BLaER1 (cell line): ENCODE results near the gene CAMK2A.
A peak's percentile ranks its signal among the peaks of the same experiment; 100 is the strongest.

Experiments
- H3K27ac ChIP-seq: shearing (Covaris generic); formaldehyde crosslinking; 2 replicates; pipeline ENCODE4 v1.8.1; 2022
- H3K27me3 ChIP-seq: shearing (Covaris generic); formaldehyde crosslinking; 2 replicates; pipeline ENCODE4 v1.8.1; 2022
- H3K36me3 ChIP-seq: shearing (Covaris generic); formaldehyde crosslinking; 2 replicates; pipeline ENCODE4 v1.8.1; 2022
- H3K4me1 ChIP-seq: shearing (Covaris generic); formaldehyde crosslinking; 2 replicates; pipeline ENCODE4 v1.8.1; 2022
- H3K4me2 ChIP-seq: shearing (Covaris generic); formaldehyde crosslinking; 2 replicates; pipeline ENCODE4 v1.8.1; 2022
- H3K4me3 ChIP-seq: shearing (Covaris generic); formaldehyde crosslinking; 2 replicates; pipeline ENCODE4 v1.8.1; 2022
- H3K9ac ChIP-seq: shearing (Covaris generic); formaldehyde crosslinking; 2 replicates; pipeline ENCODE4 v1.8.1; 2022
- H3K9me3 ChIP-seq: shearing (Covaris generic); formaldehyde crosslinking; 2 replicates; pipeline ENCODE4 v1.8.1; 2022
- H4K20me1 ChIP-seq: shearing (Covaris generic); formaldehyde crosslinking; 2 replicates; pipeline ENCODE4 v1.8.1; 2022
- Cebpa-rat ChIP-seq: shearing (Covaris generic); IDR thresholded peaks from 2 replicates; pipeline ENCODE4 v1.8.1; 2022

CAMK2A gene

DNA sequence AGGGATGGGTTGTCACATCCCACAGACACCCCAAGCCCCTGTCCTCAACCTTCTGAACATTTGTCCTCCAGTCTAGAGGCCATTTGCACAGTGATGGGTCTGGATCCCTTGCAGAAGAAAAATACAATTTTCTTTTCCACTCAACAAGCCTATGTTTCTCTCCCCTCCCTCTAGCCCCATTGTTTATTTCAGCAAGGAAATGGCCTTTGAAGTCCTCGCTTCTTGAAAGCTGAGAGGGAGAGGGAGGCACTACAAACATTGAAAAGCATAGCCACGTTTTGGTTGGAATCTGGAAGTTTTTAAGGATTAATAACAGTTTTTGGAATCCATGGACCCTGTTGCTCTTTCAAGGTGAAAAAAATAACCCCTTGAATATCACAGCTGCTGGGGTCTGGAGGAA lies 37.1 kb upstream of the CAMK2A start:
- TF ChIP-seq Cebpa-rat = no peak
- no peak overlapping the region for H3K4me2 ChIP-seq
- H3K9me3 ChIP-seq = no peaks in the 10 kb centered on the region
- no peak overlapping the region for H3K27ac ChIP-seq
- H3K4me3 ChIP-seq = no peak overlapping the region
- peaks cover 29% of the 10 kb centered on the region for H3K4me1 ChIP-seq
- H4K20me1 ChIP-seq = no peaks in the 10 kb centered on the region
- H3K27me3 ChIP-seq = no peaks in the 10 kb centered on the region
- H3K36me3 ChIP-seq = no peaks in the 10 kb centered on the region
- H3K9ac ChIP-seq = no peak overlapping the region

DNA sequence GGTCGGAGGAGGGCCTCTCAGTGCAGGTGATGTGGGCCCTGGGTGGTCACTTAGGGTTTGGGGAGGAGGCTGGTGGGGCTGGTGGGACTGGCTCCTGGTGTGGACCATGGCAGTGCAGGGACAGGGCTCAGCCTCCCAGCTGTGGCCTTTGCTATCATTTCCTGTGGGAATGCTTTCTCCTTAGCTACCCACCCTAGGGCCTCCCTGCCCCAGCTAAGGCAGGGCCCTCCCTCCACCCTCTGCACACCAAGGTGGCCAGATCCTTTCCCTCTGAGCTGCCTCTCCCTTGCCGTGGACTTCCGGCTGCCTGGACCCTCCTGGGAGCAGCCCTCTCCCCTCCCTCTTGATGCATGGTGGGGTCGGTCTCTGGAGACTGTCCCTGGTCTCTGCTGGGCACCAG lies 35.9 kb upstream of the CAMK2A start:
- Histone ChIP-seq H3K36me3 (no peaks in the 10 kb centered on the region), H4K20me1 (no peaks in the 10 kb centered on the region), H3K4me3 (no peak overlapping the region), H3K9ac (no peak overlapping the region), H3K4me1 (peaks cover 23% of the 10 kb centered on the region), H3K27ac (no peak overlapping the region), H3K27me3 (no peaks in the 10 kb centered on the region), H3K9me3 (no peaks in the 10 kb centered on the region), H3K4me2 (no peak overlapping the region)
- no peak for TF ChIP-seq Cebpa-rat

DNA sequence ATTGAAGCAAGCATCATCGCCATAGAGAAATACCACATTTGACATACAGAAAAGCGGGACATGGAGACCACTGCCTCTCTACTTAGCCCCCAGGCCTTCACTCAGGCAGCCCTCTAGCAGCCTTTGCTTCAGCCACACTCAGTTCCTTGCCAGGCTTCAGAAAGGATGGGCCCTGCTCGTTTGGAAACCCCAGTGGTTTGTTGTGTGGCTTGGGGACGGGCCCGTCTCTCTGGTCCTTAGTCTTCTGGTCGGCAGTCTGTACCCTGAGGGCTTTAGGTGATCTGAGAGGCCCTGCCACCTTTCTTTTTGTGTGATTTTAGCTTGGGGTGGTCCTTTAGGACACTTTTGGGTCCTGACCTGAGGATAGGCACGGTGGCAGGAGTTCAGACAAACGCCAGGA lies 34.2 kb upstream of the CAMK2A start:
- H3K27me3 ChIP-seq = no peaks in the 10 kb centered on the region
- no peak for TF ChIP-seq Cebpa-rat
- H3K9me3 ChIP-seq = no peaks in the 10 kb centered on the region
- no peak overlapping the region for H3K9ac ChIP-seq
- H3K36me3 ChIP-seq = no peaks in the 10 kb centered on the region
- no peak overlapping the region for H3K4me2 ChIP-seq
- H3K4me1 ChIP-seq = peaks cover 15% of the 10 kb centered on the region
- H4K20me1 ChIP-seq = no peaks in the 10 kb centered on the region
- no peak overlapping the region for H3K4me3 ChIP-seq
- H3K27ac ChIP-seq = no peak overlapping the region

DNA sequence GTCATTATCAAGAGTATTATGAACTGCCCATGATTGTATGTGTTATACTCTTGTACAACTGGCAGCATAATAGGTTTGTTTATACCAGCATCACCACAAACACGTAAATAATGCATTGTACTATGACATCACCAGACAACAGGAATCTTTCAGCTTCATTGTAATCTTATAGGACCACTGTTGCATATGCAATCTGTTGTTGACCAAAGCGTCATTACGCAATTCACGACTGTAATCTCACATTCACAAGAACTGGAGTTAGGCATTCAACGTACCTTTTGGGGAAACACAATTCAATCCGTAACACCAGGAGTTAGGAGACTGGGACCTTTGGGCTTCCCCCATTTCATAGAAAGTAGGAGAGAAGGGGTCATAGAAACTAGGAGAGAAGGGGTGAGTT lies 33.5 kb upstream of the CAMK2A start:
- TF ChIP-seq Cebpa-rat = peak; percentile 76
- Histone ChIP-seq H3K27ac (no peak overlapping the region), H3K9me3 (no peaks in the 10 kb centered on the region), H3K4me2 (no peak overlapping the region), H3K9ac (no peak overlapping the region), H4K20me1 (no peaks in the 10 kb centered on the region), H3K36me3 (no peaks in the 10 kb centered on the region), H3K4me3 (no peak overlapping the region), H3K27me3 (no peaks in the 10 kb centered on the region), H3K4me1 (peaks cover 16% of the 10 kb centered on the region)

DNA sequence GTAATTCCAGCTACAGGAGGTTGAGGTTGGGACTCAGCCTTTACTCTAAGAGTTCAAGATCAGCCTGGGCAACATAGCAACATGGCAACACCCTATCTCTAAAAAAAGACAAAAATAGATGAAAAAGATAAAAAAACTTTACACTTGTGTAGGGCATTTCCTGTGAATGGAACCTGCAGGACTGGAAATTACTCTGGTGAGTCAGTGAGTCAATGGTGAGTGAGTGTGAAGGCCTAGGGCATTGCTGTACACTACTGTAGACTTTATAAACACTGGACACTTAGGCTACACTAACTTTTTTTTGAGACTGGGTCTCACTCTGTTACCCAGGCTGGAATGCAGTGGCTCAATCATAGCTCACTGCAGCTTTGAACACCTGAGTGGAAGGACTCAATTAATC lies 32.6 kb upstream of the CAMK2A start:
- H4K20me1 ChIP-seq = no peaks in the 10 kb centered on the region
- no peak overlapping the region for H3K9ac ChIP-seq
- H3K4me3 ChIP-seq = no peak overlapping the region
- TF ChIP-seq Cebpa-rat = no peak
- no peak overlapping the region for H3K4me2 ChIP-seq
- H3K27ac ChIP-seq = no peak overlapping the region
- H3K36me3 ChIP-seq = no peaks in the 10 kb centered on the region
- no peaks in the 10 kb centered on the region for H3K9me3 ChIP-seq
- H3K4me1 ChIP-seq = peaks cover 16% of the 10 kb centered on the region
- no peaks in the 10 kb centered on the region for H3K27me3 ChIP-seq

DNA sequence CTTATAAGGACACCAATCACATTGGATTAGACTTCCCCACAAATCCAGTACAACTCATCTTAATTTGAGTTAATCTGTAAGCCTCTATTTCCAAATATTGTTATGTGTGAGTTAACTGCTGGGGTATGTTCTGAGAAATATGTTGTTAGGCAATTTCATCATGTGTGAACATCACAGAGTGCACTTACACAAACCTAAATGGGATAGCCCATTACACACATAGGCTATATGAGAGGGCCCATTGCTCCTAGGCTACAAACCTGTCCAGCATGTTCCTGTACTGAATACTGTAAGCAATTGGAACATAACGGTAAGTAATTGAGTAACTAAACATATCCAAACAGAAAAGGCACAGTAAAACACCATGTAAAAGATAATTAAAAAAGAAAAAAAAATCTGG lies 32.2 kb upstream of the CAMK2A start:
- Histone ChIP-seq H3K4me2 (no peak overlapping the region), H3K27ac (no peak overlapping the region), H4K20me1 (no peaks in the 10 kb centered on the region), H3K36me3 (no peaks in the 10 kb centered on the region), H3K4me3 (no peak overlapping the region), H3K9me3 (no peaks in the 10 kb centered on the region), H3K9ac (no peak overlapping the region), H3K27me3 (no peaks in the 10 kb centered on the region), H3K4me1 (peaks cover 16% of the 10 kb centered on the region)
- TF ChIP-seq Cebpa-rat = no peak

DNA sequence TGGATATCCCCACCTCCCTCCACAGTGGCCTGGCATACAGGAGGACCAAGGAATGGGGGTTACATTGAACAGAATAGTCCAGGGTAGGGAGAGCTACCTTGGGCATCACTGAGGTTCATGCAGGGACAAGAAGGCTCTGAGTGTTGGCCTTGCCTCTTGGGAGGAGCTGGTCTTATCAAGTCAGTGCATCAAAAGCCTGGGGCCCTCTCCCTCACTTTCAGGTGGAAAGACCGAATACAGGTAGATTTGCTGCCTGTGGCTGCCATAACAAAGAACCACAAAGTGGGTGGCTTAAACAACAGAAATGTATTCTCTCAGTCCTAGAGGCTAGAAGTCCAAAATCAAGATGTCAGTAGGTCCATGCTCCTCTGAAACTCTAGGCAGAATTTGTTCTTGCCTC lies 31.6 kb upstream of the CAMK2A start:
- H3K4me1 ChIP-seq = peaks cover 16% of the 10 kb centered on the region
- no peaks in the 10 kb centered on the region for H3K9me3 ChIP-seq
- H3K27ac ChIP-seq = no peak overlapping the region
- H4K20me1 ChIP-seq = no peaks in the 10 kb centered on the region
- H3K4me3 ChIP-seq = no peak overlapping the region
- no peak overlapping the region for H3K4me2 ChIP-seq
- no peak for TF ChIP-seq Cebpa-rat
- no peaks in the 10 kb centered on the region for H3K36me3 ChIP-seq
- H3K9ac ChIP-seq = no peak overlapping the region
- no peaks in the 10 kb centered on the region for H3K27me3 ChIP-seq

DNA sequence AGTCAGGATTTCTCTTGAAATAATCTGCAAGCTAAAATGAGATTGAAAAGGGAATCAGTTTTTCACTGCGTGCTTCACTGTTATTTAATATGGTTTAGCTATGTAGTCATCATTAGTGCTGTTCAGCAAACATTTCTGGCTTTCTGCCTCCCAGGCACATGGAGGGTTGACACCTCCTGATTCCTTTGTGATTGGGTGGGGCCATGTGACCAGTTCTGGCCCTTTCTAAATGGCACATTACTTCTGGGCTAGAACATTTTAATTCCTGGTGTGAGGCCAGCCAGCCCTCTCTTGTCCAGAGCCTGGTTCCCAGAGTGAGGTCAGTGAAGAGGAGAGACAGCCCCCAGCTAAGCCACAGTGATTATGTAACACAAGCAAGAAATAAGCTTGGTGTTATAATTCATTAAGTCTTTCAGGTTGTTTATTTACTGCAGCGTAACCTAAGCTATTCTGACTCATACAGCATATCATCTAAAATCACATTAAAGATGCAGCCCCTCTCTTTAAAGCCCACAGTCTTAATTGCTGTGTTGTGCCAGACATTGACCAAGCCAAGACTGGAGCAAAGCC lies 30.6 kb upstream of the CAMK2A start:
- Histone ChIP-seq H3K9me3 (no peaks in the 10 kb centered on the region), H3K9ac (no peak overlapping the region), H3K36me3 (no peaks in the 10 kb centered on the region), H3K27ac (no peak overlapping the region), H3K4me1 (peaks cover 11% of the 10 kb centered on the region), H3K4me2 (no peak overlapping the region), H4K20me1 (no peaks in the 10 kb centered on the region), H3K4me3 (no peak overlapping the region), H3K27me3 (no peaks in the 10 kb centered on the region)
- TF ChIP-seq Cebpa-rat = no peak

DNA sequence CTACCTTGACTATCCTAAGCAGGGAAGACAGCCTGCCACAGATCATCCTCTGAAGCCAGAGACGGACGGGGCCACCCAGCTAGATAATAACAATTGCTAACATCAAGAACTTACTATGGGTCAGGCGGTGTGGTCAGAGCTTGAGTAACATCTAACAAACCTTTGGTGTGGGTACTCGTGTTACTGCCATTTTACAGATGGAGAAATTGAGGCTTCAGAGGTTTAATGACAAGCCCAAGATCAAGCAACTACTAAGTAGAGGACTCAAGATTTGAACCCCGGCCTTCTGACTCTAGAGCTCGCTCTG lies 29.9 kb upstream of the CAMK2A start:
- H3K4me1 ChIP-seq = peaks cover 11% of the 10 kb centered on the region
- H3K4me3 ChIP-seq = no peak overlapping the region
- H3K27me3 ChIP-seq = no peaks in the 10 kb centered on the region
- no peak for TF ChIP-seq Cebpa-rat
- 0 out of 2 replicates have a peak overlapping the region, but pooled peaks have one; percentile 9 for H3K4me2 ChIP-seq
- H3K9ac ChIP-seq = no peak overlapping the region
- no peak overlapping the region for H3K27ac ChIP-seq
- no peaks in the 10 kb centered on the region for H4K20me1 ChIP-seq
- no peaks in the 10 kb centered on the region for H3K36me3 ChIP-seq
- H3K9me3 ChIP-seq = no peaks in the 10 kb centered on the region

DNA sequence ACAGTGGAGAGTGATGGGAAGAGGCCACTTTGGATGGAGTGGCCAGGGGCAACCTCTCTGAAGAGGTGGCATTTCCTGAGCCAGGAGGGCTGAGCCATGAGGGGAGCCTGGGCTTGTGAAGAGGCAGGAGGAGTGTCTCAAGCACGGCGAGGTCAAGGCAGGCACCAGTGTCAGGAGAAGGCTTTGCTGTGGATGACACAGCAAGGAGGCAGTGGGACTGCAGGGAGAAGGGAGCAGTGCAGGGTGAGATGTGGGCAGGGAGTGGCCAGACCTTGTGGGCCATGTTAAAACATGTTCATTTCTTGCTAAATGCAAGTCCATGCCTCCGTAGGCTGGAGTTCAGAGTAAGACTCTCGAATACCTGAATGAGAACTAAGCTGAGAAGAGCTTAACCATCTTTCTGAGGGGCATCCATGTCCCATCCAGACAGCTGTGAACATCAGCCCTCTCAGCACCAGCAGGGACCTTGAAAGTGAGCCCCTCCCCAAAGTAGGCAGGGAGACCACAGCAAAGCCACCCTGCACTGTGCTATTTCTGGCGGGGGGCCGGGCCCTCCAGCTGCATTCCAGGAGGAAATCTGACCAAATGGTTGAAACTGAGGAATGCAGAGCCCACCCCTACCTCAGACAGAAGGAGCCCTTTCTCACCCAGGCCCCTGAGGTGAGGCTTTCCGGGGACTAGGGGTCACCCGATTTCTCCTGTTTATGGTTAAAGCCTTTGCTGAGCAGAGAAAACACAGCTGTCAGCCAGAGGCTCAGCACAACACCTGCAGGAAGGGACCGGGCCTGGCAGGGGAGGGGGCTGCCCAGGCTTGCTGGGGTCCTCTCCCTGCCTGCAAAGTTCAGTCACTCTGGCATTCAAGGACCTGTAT lies 29.3 kb upstream of the CAMK2A start:
- no peak for TF ChIP-seq Cebpa-rat
- Histone ChIP-seq H3K27ac (no peak overlapping the region), H3K9me3 (no peaks in the 10 kb centered on the region), H3K36me3 (no peaks in the 10 kb centered on the region), H3K4me2 (peak overlapping the region; percentile 9), H3K4me1 (peaks cover 15% of the 10 kb centered on the region), H3K9ac (no peak overlapping the region), H4K20me1 (no peaks in the 10 kb centered on the region), H3K27me3 (no peaks in the 10 kb centered on the region), H3K4me3 (no peak overlapping the region)
